HG03159 (cell line): ENCODE results near the gene SLC27A6.
A peak's percentile ranks its signal among the peaks of the same experiment; 100 is the strongest.

Source experiments
- ATAC-seq: cut with Tn5 transposase; IDR thresholded peaks from one replicate; pipeline ENCODE4 v1.9.1; 2021; ENCODE audit warnings: mild to moderate bottlenecking, moderate library complexity; ENCODE audit not compliant: unreplicated experiment

The SLC27A6 gene

GRCh38 chr5:129061849-129062248 lies 96.6 kb downstream of the SLC27A6 start:
- no peak for ATAC-seq

- no peak for ATAC-seq
Measured at GRCh38 chr5:129063483-129064113, 98.3 kb downstream of the SLC27A6 start.

- ATAC-seq: no peak
Measured at GRCh38 chr5:129065721-129066120, 100.4 kb downstream of the SLC27A6 start.

GRCh38 chr5:129067745-129068144 lies 102.5 kb downstream of the SLC27A6 start:
- ATAC-seq: no peak

GRCh38 chr5:129069292-129069691 lies 104.0 kb downstream of the SLC27A6 start:
- ATAC-seq: peak; percentile 75

GRCh38 chr5:129073111-129073510 lies 107.8 kb downstream of the SLC27A6 start:
- ATAC-seq: no peak

GRCh38 chr5:129074903-129075302 lies 109.6 kb downstream of the SLC27A6 start:
- ATAC-seq: no peak

GRCh38 chr5:129077433-129078075 lies 112.3 kb downstream of the SLC27A6 start:
- no peak for ATAC-seq

- no peak for ATAC-seq
Measured at GRCh38 chr5:129078247-129078646, 113.0 kb downstream of the SLC27A6 start.

GRCh38 chr5:129078660-129079059 lies 113.4 kb downstream of the SLC27A6 start:
- no peak for ATAC-seq

- ATAC-seq: no peak
Measured at GRCh38 chr5:129079496-129079895, 114.2 kb downstream of the SLC27A6 start.

- ATAC-seq: no peak
Measured at GRCh38 chr5:129080766-129081165, 115.5 kb downstream of the SLC27A6 start.

- ATAC-seq: no peak
Measured at GRCh38 chr5:129082225-129083136, 117.2 kb downstream of the SLC27A6 start.
